HG02678 (cell line): ENCODE results near the gene ASB18.

Experiments
- ATAC-seq: cut with Tn5 transposase; IDR thresholded peaks from one replicate; pipeline ENCODE4 v1.9.1; 2021; ENCODE audit warnings: mild to moderate bottlenecking, moderate library complexity; ENCODE audit not compliant: unreplicated experiment

ASB18 gene

GRCh38 chr2:236209996-236210395 is 54.2 kb downstream of the ASB18 start:
- ATAC-seq, result no peak

- no peak for ATAC-seq
These were observed 54.7 kb downstream of the ASB18 start for GRCh38 chr2:236209535-236209934.

DNA sequence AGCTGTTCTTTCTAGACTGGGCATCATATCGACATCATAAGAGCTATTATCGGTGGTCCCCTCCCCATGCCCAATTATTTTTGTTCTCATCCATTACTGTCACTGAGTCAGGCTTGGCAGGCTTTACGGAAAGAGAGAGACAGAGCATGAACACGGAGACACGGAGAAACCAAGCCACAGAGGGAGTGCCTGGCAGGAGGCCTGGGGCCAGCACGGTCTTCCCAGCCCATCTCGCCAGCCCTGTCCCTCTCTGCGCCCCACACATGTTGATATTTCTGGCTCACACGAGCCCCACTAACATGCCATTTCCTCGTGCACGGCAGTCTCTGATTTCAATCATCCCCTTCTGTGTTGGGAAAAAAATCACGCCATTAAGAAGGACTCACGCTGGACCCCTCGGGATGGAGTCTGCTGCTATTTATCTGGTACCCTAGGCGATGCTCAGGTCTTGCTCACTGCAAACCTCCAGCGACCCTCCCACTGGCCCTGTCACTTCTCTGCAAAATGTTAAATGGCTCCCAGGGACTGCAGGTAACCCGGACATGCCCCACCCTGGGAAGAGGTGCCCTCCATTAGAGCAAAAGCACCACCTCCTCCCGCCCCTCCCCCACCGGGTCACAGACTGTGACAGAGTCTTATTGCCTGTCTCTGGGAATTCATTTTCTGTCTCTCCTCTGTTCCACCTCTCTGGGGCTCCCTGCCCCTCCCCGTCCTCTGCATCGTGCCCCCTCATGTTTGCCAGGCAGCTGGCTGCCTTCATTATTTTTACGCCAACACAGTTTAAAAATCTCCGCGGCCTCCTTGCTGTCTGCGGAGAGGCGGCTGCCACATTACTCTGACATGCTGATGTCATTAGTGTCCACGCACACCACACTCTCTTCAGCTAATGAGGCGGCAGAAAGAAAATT is 55.9 kb downstream of the ASB18 start:
- no peak for ATAC-seq

- no peak for ATAC-seq
These were observed 56.7 kb downstream of the ASB18 start for GRCh38 chr2:236207472-236207871.

- ATAC-seq, result no peak
These were observed 58.1 kb downstream of the ASB18 start for GRCh38 chr2:236205867-236206645.

- no peak for ATAC-seq
These were observed 59.3 kb downstream of the ASB18 start for GRCh38 chr2:236204953-236205352.

DNA sequence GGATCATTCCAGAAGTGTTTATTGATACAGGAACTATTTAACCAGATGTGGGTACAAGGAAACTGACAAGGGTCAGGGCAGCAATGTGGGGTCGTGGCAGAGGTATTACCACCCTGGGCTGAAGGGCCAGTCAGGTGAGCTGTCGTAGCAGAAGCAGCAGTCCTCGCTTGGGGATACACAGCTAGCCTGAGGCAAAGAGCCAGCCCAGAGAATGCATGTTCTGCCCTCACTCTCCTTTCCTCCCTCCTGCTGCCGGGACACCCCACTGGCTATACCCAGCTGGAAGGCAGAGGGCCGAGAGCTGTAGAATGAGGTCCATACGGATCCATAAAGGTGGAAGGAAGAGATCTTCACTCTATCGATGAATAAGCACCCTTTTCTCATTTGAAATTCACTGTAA is 63.8 kb downstream of the ASB18 start:
- no peak for ATAC-seq

GRCh38 chr2:236196366-236196765 is 67.8 kb downstream of the ASB18 start:
- no peak for ATAC-seq

- no peak for ATAC-seq
These were observed 68.5 kb downstream of the ASB18 start for GRCh38 chr2:236195726-236196125.

DNA sequence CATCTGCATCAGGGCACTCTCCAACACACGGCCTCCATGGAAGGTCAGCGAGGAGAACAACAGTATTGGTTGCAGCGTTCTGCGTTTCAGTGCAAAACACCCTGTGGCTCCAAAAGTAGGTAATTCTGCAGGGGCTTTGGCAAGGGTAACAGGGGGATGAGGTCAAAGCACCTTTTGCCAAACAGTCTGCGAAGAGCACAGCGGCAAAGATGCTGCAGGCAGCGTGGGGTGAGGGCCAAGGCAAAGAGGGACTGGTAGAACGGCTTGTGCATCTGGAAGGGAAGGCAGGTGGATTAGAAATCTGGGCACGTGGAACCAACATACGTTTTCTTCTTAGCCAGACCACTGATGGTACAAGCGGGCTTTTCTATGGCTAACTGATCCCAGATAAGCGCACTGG is 69.4 kb downstream of the ASB18 start:
- no peak for ATAC-seq

DNA sequence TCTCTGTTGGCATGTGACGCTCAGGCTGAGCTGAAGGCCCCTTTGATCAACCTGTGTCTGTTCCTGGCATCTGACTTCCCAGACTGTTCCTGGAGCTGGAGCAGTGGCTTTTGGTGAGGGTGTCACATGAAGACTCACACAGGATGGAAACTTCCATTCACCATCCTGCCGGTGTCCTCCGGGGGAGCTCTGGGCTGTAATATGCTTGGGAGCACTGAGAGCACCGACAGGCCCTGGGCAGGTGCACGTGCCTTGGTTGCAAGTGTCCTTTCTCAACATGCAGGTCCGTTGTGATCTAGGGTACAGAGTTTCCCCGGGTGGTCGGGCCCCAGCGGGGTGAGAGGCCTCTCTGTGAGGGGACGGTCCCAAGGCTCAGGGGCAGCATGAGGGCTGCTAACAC is 71.2 kb downstream of the ASB18 start:
- no peak for ATAC-seq

GRCh38 chr2:236190674-236191073 is 73.5 kb downstream of the ASB18 start:
- no peak for ATAC-seq

DNA sequence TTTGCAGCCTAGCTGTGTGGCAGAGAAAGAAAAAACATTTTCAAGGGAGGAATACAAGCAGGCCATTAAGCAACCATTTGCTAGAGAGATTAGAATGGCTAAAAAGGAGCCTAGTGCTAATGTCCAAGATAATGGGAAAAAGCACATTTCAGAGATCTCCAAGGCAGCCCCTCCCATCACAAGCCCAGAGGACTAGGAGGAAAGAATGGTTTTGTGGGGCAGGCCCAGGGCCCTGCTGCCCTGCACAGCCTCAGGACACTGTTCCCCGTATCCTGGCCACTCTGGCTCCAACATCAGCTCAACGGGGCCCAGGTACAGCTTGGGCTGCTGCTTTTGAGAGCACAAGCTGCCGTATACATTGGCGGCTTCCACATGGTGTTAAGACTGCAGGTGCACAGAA is 79.5 kb downstream of the ASB18 start:
- ATAC-seq, result no peak

DNA sequence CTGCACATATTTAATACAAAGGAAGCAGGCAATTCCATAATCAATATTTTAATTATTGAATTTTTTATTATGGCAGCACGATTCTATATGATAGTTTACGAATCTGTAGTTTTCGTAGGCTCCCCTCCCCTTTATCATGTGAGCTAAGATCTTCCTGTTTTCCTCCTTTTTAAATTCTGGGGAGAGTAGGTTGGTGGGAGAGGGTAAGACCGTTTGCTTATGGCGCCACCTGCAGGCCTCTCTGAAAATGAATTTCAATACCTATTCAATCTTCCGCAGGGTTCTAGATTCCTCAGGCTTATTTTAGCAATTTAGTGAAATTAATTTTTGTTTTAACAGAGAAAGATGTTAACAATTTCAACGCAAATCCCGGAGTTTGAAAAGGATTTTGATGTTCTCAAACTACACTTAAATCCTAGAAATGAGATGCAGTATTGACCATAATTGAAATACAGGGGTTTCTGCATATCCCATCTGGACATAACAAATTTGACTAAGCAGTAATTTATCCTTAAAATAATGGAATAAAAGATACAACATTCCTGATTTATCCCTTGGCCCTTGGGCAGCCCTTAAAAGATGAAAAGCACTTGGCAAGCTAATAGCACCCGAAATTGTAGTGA is 83.3 kb downstream of the ASB18 start:
- ATAC-seq, result no peak

GRCh38 chr2:236180076-236180816 is 84.0 kb downstream of the ASB18 start:
- ATAC-seq, result no peak

- no peak for ATAC-seq
These were observed 84.8 kb downstream of the ASB18 start for GRCh38 chr2:236179236-236180075.

DNA sequence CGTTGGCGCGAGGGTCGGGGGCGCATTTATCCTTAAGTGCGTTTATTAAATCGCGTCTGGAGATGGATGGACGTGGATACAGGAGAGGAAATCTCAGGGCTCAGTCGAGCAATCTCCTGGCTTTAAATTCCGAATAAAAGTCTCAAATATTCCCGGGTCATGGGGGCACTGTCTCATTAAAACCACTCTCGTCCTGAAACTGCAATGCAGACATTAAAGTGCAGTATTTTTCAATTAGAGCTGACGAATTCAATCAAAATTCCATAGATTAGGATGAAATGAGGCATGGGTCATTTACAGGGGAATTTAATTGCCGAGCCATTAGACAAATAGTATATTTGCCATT is 85.3 kb downstream of the ASB18 start:
- no peak for ATAC-seq

GRCh38 chr2:236177967-236178889 is 86.0 kb downstream of the ASB18 start:
- no peak for ATAC-seq

- no peak for ATAC-seq
These were observed 86.6 kb downstream of the ASB18 start for GRCh38 chr2:236177604-236177966.
